ENCODE measurements around the gene WFDC10A.

- no peak for TF ChIP-seq CTCF (IDR thresholded peaks at IDR 0.05)
- no peak for TF ChIP-seq ZFX (IDR thresholded peaks at IDR 0.05; ENCODE audit: borderline replicate concordance)
Measured at GRCh38 chr20:45589725-45590124, 39.8 kb upstream of the WFDC10A start.
